Measurements from ENCODE around the gene ARID1A. TPM values are rescaled to one million over a fixed set of nuclear protein-coding genes. Genes with fewer than 3 reads are reported as not detected.
A peak's percentile ranks its signal among the peaks of the same experiment; 100 is the strongest.

Gene ARID1A
- total RNA-seq, 1 experiment from 2014 or later: 56.9 TPM

GRCh38 chr1:26758358-26758757, 62.5 kb downstream of the ARID1A start:
- Mint-ChIP-seq H3K27ac (ENCODE audit: low read depth, unreplicated experiment) (no peak overlapping the region), H3K27me3 (ENCODE audit: insufficient read depth, unreplicated experiment) (no peaks in the 10 kb centered on the region), H3K4me1 (ENCODE audit: insufficient read depth, unreplicated experiment) (no peaks in the 10 kb centered on the region), H3K4me3 (ENCODE audit: unreplicated experiment) (no peak overlapping the region), H3K36me3 (ENCODE audit: insufficient read depth, unreplicated experiment) (peaks cover 84% of the 10 kb centered on the region), H3K9me3 (ENCODE audit: unreplicated experiment) (no peaks in the 10 kb centered on the region)
- no peak for DNase-seq (ENCODE audit: unreplicated experiment)
- POLR2A ChIA-PET: interaction anchor here (0.6 to 1.1 kb wide), 4 partner anchors 60 to 208 kb away, joined by 3 to 4 read pairs (median 3); partner anchors contain the start of gene ARID1A
- CTCF ChIA-PET: interaction anchor here (0.6 to 1.6 kb wide), 3 partner anchors 9 to 451 kb away, joined by 3 to 6 read pairs (median 5); no protein-coding TSS in a partner anchor
- intact Hi-C loops (cut with micrococcal nuclease): no loop called here
- no TSS peak for BruUV-seq (replicated peaks)
- no peak for TF ChIP-seq CTCF (IDR thresholded peaks at IDR 0.05; ENCODE audit: unreplicated experiment)

GRCh38 chr1:26759531-26759930, 63.7 kb downstream of the ARID1A start:
- no TSS peak for BruUV-seq (replicated peaks)
- CTCF ChIA-PET: no interaction called here
- no peak overlapping the region for H3K27ac Mint-ChIP-seq (ENCODE audit: low read depth, unreplicated experiment)

GRCh38 chr1:26761217-26761616, 65.4 kb downstream of the ARID1A start:
- H3K4me1 Mint-ChIP-seq (ENCODE audit: insufficient read depth, unreplicated experiment): no peaks in the 10 kb centered on the region
- no peaks in the 10 kb centered on the region for H3K9me3 Mint-ChIP-seq (ENCODE audit: unreplicated experiment)
- DNase-seq (ENCODE audit: unreplicated experiment): no peak
- intact Hi-C loops (cut with micrococcal nuclease): no loop called here
- H3K27ac Mint-ChIP-seq (ENCODE audit: low read depth, unreplicated experiment): no peak overlapping the region
- TF ChIP-seq CTCF (IDR thresholded peaks at IDR 0.05; ENCODE audit: unreplicated experiment): no peak
- BruUV-seq (replicated peaks): no TSS peak
- CTCF ChIA-PET: interaction anchor here (0.5 to 0.8 kb wide), 3 partner anchors 9 to 1449 kb away, joined by 3 to 4 read pairs (median 3); no protein-coding TSS in a partner anchor
- no peaks in the 10 kb centered on the region for H3K27me3 Mint-ChIP-seq (ENCODE audit: insufficient read depth, unreplicated experiment)
- POLR2A ChIA-PET: interaction anchor here (1.0 to 1.5 kb wide), 4 partner anchors 8 to 142 kb away, joined by 3 to 4 read pairs (median 3); no protein-coding TSS in a partner anchor
- peaks cover 94% of the 10 kb centered on the region for H3K36me3 Mint-ChIP-seq (ENCODE audit: insufficient read depth, unreplicated experiment)
- H3K4me3 Mint-ChIP-seq (ENCODE audit: unreplicated experiment): no peak overlapping the region

More at GRCh38 chr1:26759531-26759930, 63.7 kb downstream of the ARID1A start:
- Mint-ChIP-seq H3K9me3 (ENCODE audit: unreplicated experiment) (no peaks in the 10 kb centered on the region), H3K4me3 (ENCODE audit: unreplicated experiment) (no peak overlapping the region), H3K36me3 (ENCODE audit: insufficient read depth, unreplicated experiment) (peaks cover 89% of the 10 kb centered on the region), H3K4me1 (ENCODE audit: insufficient read depth, unreplicated experiment) (no peaks in the 10 kb centered on the region), H3K27me3 (ENCODE audit: insufficient read depth, unreplicated experiment) (no peaks in the 10 kb centered on the region)
- TF ChIP-seq CTCF (IDR thresholded peaks at IDR 0.05; ENCODE audit: unreplicated experiment): no peak
- POLR2A ChIA-PET: interaction anchor here (0.6 kb wide), 1 partner anchor 228 kb away, joined by 3 read pairs; no protein-coding TSS in a partner anchor
- intact Hi-C loops (cut with micrococcal nuclease): no loop called here
- no peak for DNase-seq (ENCODE audit: unreplicated experiment)

GRCh38 chr1:26767714-26768113, 71.9 kb downstream of the ARID1A start:
- TF ChIP-seq CTCF (IDR thresholded peaks at IDR 0.05; ENCODE audit: unreplicated experiment): no peak
- Mint-ChIP-seq H3K27ac (ENCODE audit: low read depth, unreplicated experiment) (peak overlapping the region; percentile 70), H3K36me3 (ENCODE audit: insufficient read depth, unreplicated experiment) (peaks cover 94% of the 10 kb centered on the region), H3K9me3 (ENCODE audit: unreplicated experiment) (no peaks in the 10 kb centered on the region), H3K4me3 (ENCODE audit: unreplicated experiment) (no peak overlapping the region), H3K27me3 (ENCODE audit: insufficient read depth, unreplicated experiment) (no peaks in the 10 kb centered on the region), H3K4me1 (ENCODE audit: insufficient read depth, unreplicated experiment) (peaks cover 32% of the 10 kb centered on the region)
- intact Hi-C loops (cut with micrococcal nuclease): no loop called here
- DNase-seq (ENCODE audit: unreplicated experiment): no peak
- ChIA-PET POLR2A (interaction anchor here (0.9 to 6.0 kb wide), 4 partner anchors 21 to 75 kb away, joined by 3 to 32 read pairs (median 8); partner anchors contain the start of gene PIGV), CTCF (interaction anchor here (0.6 to 2.0 kb wide), 5 partner anchors 10 to 23 kb away, joined by 3 to 6 read pairs (median 3); no protein-coding TSS in a partner anchor)
- no TSS peak for BruUV-seq (replicated peaks)
